GM21786 (cell line): ENCODE measurements around the gene B3GALT4.
A peak's percentile ranks its signal among the peaks of the same experiment; 100 is the strongest.

Experiments
- ATAC-seq: cut with Tn5 transposase; IDR thresholded peaks from one replicate; pipeline ENCODE4 v1.9.1; 2021; ENCODE audit not compliant: unreplicated experiment

The B3GALT4 gene

GRCh38 chr6:33314515-33314942 lies 37.6 kb downstream of the B3GALT4 start:
- ATAC-seq = no peak

DNA sequence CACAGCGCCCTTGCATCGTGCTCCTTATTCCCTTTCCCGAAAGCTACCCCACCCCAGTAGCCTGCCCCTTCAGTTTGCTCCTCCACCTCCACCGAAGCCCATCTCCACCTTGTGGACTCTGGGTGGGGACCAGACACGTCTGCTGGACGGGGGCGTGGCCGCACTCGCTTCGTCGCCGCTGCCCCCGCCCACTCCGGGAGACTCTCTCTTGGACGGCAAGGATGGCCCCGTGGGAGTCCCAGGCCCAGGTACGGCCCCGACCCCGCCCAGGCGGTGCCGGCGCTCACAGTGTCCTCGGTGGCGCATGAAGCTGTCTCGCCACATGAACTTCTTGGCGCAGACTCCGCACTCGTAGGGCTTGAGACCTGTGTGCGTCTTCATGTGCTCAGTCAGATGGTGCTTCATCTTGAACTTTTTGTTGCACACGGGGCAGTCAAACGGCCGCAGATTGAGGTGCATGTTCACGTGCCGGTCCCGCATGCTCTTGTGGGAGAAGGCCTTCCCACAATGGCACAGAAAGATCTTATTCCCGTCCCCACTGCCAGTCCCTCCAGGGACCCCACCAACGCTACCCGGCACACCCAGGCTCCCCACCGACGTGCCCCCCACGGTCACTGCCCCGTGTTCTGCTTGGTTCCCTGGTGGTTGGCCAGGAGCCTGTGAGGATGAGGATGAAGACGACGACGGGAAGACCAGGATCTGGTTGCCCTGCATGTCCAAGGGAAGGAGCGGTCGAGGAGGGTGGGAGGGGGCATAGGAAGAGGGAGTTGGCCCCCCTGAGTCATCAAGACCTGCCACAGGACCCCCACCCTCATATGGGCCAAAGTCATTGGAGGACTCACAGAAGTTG lies 38.2 kb downstream of the B3GALT4 start:
- no peak for ATAC-seq

- no peak for ATAC-seq
Measured at GRCh38 chr6:33315793-33316602, 39.1 kb downstream of the B3GALT4 start.

- ATAC-seq = no peak
Measured at GRCh38 chr6:33316603-33317418, 39.9 kb downstream of the B3GALT4 start.

DNA sequence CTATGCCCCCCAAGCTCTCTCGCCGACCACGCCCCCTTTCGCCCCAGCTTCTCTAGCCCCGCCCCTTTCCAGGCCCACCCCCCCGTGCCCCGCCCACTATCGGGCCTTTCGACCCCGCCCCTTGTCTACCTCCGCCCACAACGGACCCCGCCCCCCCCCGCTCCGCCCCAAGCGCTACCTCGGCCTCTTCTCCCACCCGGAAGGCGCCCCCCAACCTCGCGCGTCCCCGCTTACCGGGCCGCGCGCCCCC lies 40.4 kb downstream of the B3GALT4 start:
- no peak for ATAC-seq

DNA sequence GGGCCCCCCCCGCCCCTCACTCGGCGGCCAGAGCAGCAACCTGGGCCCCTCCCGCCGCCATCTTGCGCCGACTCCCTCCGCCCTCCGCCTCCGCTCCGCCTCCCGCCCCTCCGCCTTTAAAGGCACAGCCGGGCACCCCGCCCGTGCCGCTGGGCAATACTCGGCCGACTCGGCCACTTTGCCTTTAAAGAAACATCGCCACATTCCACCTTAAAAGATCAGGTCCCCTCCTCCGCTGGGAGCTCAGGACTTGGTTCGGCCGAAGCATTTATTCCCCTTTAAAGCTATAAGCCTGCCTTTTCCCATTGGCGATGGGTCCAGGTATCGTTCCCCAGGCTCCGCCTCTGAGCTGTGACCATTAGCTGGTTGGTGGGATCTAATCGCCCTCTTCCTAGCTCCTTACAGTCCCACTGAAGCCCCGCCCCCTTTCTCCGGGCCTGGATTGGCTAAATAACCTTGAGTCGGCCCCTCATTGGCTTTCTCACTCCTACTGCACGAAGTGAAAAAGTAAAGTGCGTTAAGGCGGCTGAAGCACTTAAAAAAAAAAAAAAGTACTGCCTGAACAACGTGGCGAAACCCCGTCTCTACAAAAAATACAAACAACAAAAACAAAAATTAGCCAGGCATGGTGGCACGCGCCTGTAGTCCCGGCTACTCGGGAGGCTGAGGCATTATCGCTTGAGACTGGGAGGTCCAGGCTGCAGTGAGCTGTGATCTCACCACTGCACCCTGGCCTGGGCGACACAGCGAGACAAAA lies 40.9 kb downstream of the B3GALT4 start, which contains the start of gene ZBTB22:
TSS of gene ZBTB22 (minus strand) at position 76 of the 757 bp plus-strand sequence. CDS start 828 bp downstream, outside the sequence.
- ATAC-seq = peak; percentile 58

- no peak for ATAC-seq
Measured at GRCh38 chr6:33318426-33319073, 41.6 kb downstream of the B3GALT4 start.

DNA sequence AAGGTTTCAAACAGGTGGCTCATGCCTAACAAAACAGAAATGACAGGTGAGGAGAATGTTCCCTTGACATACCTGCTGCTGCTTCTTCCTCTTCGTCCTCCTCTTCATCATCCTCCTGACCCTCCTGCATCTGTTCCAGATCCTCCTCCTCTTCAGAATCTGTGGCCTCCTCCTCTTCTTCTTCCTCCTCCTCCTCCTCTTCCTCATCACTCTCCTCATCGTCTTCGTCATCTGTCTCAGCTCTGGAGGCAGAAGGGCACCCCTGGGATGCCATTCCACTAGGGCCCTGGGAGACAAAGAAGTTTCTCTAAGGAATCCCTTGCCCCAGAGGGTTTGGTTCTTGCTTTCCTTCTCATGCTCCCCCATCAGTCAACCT lies 43.0 kb downstream of the B3GALT4 start:
- ATAC-seq = no peak

DNA sequence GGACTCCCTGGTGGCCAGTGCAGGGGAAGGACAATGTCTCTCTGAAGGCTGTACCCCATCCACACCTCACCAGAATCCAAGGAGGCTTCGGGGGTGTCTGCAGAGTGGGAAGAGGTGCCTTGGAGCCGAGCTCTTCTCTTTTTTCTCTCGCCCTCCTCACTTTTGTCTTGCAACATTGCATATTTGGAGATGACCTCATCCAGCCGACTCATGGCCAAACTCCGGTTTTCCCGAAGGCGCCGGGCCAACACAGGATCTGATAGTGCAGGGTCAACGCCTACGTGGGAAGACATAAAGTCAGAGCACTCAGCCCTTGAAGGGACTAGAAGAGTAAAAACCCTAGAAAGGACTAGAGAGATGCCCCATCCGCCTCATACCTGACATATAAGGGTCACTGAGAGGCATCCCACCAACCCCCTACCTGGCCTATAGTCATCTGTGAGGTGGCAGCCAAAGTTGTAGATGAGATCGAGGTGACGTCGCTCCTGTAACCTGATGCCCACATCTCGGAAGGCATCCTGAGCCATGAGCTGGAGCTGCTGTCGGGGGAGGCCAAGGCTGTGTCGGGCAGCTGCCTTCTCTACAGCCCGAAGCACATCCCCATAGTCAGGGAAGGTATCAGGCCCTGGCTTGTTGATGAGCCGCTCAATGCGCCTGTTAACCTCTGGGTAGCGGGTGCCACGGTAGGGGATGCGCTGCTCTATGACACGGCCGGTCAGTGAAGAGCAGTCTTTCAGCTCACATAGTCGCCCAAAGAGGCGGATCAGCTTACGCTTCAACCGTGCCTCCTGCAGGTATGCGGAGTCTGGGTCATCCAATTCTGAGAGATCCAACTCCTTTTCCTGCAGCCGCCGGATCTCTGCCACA lies 43.6 kb downstream of the B3GALT4 start:
- ATAC-seq = no peak

DNA sequence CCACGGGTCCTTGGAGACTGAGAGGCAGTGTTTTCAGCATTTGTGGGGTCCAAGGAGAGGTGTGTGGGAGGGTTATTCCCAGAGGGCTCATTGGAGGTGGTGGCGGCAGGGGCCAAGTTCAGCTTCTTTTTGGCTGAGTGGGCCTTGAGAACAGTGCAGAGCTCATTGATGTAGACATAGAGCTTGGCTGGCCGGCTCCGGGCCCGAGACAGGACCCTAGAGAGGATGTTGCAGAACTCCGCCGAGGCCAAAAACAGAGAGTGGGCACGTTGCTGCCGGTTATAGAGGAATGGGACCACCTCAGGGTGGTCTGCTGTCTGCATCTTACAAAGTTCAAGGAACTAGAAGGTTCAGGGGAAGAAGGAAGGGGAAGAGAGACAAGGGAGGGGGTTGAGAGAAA lies 44.3 kb downstream of the B3GALT4 start:
- ATAC-seq = no peak

GRCh38 chr6:33323623-33323948 lies 46.7 kb downstream of the B3GALT4 start:
- ATAC-seq = no peak

- no peak for ATAC-seq
Measured at GRCh38 chr6:33324125-33324524, 47.2 kb downstream of the B3GALT4 start.
